Measurements from ENCODE around the gene E4F1. TPM values are rescaled to one million over a fixed set of nuclear protein-coding genes. Genes with fewer than 3 reads are reported as not detected.
A peak's percentile ranks its signal among the peaks of the same experiment; 100 is the strongest.
"Not testable (repeated sequence)": the region's sequence is repeated elsewhere in the genome, so short reads cannot be mapped to it uniquely, and the experiment has no call there.

Gene E4F1
- total RNA-seq, 1 experiment from 2014 or later: 44.7 TPM

GRCh38 chr16:2266887-2267286, 43.5 kb downstream of the E4F1 start:
- H3K36me3 ChIP-seq: peaks cover 57% of the 10 kb centered on the region
- H3K27ac ChIP-seq; H3K27me3 ChIP-seq (replicated peaks); H3K9me3 ChIP-seq (replicated peaks); DNase-seq (ENCODE audit: low read depth in 1 of 2, low spot score in 2 of 2): not testable (repeated sequence)
- peak overlapping the region; percentile 75 for H3K4me3 ChIP-seq
- peaks cover 14% of the 10 kb centered on the region for H3K4me1 ChIP-seq (replicated peaks)

GRCh38 chr16:2267505-2267912, 44.1 kb downstream of the E4F1 start:
- H3K4me1 ChIP-seq (replicated peaks): peaks cover 14% of the 10 kb centered on the region
- peak overlapping the region; percentile 75 for H3K4me3 ChIP-seq
- H3K27me3 ChIP-seq (replicated peaks); H3K9me3 ChIP-seq (replicated peaks): not testable (repeated sequence)
- peak in 1 of 2 experiments; percentile 98 for DNase-seq (ENCODE audit: low read depth in 1 of 2, low spot score in 2 of 2)
- peak overlapping the region; percentile 97 for H3K27ac ChIP-seq
- H3K36me3 ChIP-seq: peaks cover 50% of the 10 kb centered on the region

- Histone ChIP-seq H3K9me3 (replicated peaks) (0 out of 2 replicates have a peak, but pooled peaks cover 2% of the 10 kb centered on the region), H3K36me3 (peaks cover 45% of the 10 kb centered on the region), H3K27me3 (replicated peaks) (no peaks in the 10 kb centered on the region), H3K4me3 (peak within 1 kb of the TSS; percentile 75), H3K27ac (peak within 1 kb of the TSS; percentile 97), H3K4me1 (replicated peaks) (peaks cover 14% of the 10 kb centered on the region)
- peak; percentile 96 to 100 for DNase-seq (ENCODE audit: low read depth in 1 of 2, low spot score in 2 of 2)
Measured at GRCh38 chr16:2267913-2268666, 44.7 kb downstream of the E4F1 start, which contains the start of gene RNPS1. Gene RNPS1 (minus strand): TSS chr16:2268126. CDS start chr16:2264643, 3,483 bp downstream.

- H3K4me1 ChIP-seq (replicated peaks): peaks cover 14% of the 10 kb centered on the region
- DNase-seq (ENCODE audit: low read depth in 1 of 2, low spot score in 2 of 2): no peak
- H3K27me3 ChIP-seq (replicated peaks): 0 out of 2 replicates have a peak, but pooled peaks cover 2% of the 10 kb centered on the region
- H3K4me3 ChIP-seq: no peak overlapping the region
- no peak overlapping the region for H3K27ac ChIP-seq
- H3K9me3 ChIP-seq (replicated peaks): 0 out of 2 replicates have a peak, but pooled peaks cover 2% of the 10 kb centered on the region
- peaks cover 25% of the 10 kb centered on the region for H3K36me3 ChIP-seq
Measured at GRCh38 chr16:2270070-2270462, 46.7 kb downstream of the E4F1 start.

- H3K36me3 ChIP-seq: peaks cover 17% of the 10 kb centered on the region
- DNase-seq (ENCODE audit: low read depth in 1 of 2, low spot score in 2 of 2): no peak
- H3K4me3 ChIP-seq: no peak overlapping the region
- H3K4me1 ChIP-seq (replicated peaks): peaks cover 12% of the 10 kb centered on the region
- H3K27ac ChIP-seq: no peak overlapping the region
- 0 out of 2 replicates have a peak, but pooled peaks cover 2% of the 10 kb centered on the region for H3K9me3 ChIP-seq (replicated peaks)
- H3K27me3 ChIP-seq (replicated peaks): peaks cover 3% of the 10 kb centered on the region; the same call in 1 of the 2 replicates
Measured at GRCh38 chr16:2270588-2271470, 47.4 kb downstream of the E4F1 start.

GRCh38 chr16:2271848-2272461, 48.6 kb downstream of the E4F1 start:
- H3K36me3 ChIP-seq: peaks cover 10% of the 10 kb centered on the region
- H3K27ac ChIP-seq: no peak overlapping the region
- H3K9me3 ChIP-seq (replicated peaks): 0 out of 2 replicates have a peak, but pooled peaks cover 2% of the 10 kb centered on the region
- DNase-seq (ENCODE audit: low read depth in 1 of 2, low spot score in 2 of 2): no peak
- H3K4me1 ChIP-seq (replicated peaks): peaks cover 11% of the 10 kb centered on the region
- peaks cover 14% of the 10 kb centered on the region for H3K27me3 ChIP-seq (replicated peaks)
- H3K4me3 ChIP-seq: no peak overlapping the region

GRCh38 chr16:2273484-2273883, 50.1 kb downstream of the E4F1 start:
- no peak overlapping the region for H3K4me3 ChIP-seq
- no peak overlapping the region for H3K27ac ChIP-seq
- no peak for DNase-seq (ENCODE audit: low read depth in 1 of 2, low spot score in 2 of 2)
- peaks cover 25% of the 10 kb centered on the region for H3K27me3 ChIP-seq (replicated peaks)
- peaks cover 3% of the 10 kb centered on the region; the same call in 1 of the 2 replicates for H3K36me3 ChIP-seq
- H3K9me3 ChIP-seq (replicated peaks): 0 out of 2 replicates have a peak, but pooled peaks cover 1% of the 10 kb centered on the region
- H3K4me1 ChIP-seq (replicated peaks): peaks cover 11% of the 10 kb centered on the region

- Histone ChIP-seq H3K36me3 (no peaks in the 10 kb centered on the region; the same call in 1 of the 2 replicates), H3K27me3 (replicated peaks) (peaks cover 29% of the 10 kb centered on the region), H3K4me1 (replicated peaks) (peaks cover 11% of the 10 kb centered on the region), H3K4me3 (no peak overlapping the region), H3K27ac (no peak overlapping the region), H3K9me3 (replicated peaks) (no peaks in the 10 kb centered on the region)
- DNase-seq (ENCODE audit: low read depth in 1 of 2, low spot score in 2 of 2): no peak
Measured at GRCh38 chr16:2273931-2274330, 50.5 kb downstream of the E4F1 start.

GRCh38 chr16:2275476-2276367, 52.3 kb downstream of the E4F1 start:
- Histone ChIP-seq H3K27ac (no peak overlapping the region), H3K36me3 (no peaks in the 10 kb centered on the region; the same call in 1 of the 2 replicates), H3K9me3 (replicated peaks) (no peaks in the 10 kb centered on the region), H3K4me3 (no peak overlapping the region), H3K27me3 (replicated peaks) (peaks cover 45% of the 10 kb centered on the region), H3K4me1 (replicated peaks) (no peaks in the 10 kb centered on the region)
- no peak for DNase-seq (ENCODE audit: low read depth in 1 of 2, low spot score in 2 of 2)

GRCh38 chr16:2276368-2277195, 53.2 kb downstream of the E4F1 start:
- Histone ChIP-seq H3K36me3 (no peaks in the 10 kb centered on the region; the same call in 1 of the 2 replicates), H3K4me3 (no peak overlapping the region), H3K27me3 (replicated peaks) (peaks cover 54% of the 10 kb centered on the region), H3K27ac (no peak overlapping the region), H3K4me1 (replicated peaks) (no peaks in the 10 kb centered on the region), H3K9me3 (replicated peaks) (no peaks in the 10 kb centered on the region)
- DNase-seq (ENCODE audit: low read depth in 1 of 2, low spot score in 2 of 2): no peak

- Histone ChIP-seq H3K36me3 (no peaks in the 10 kb centered on the region), H3K4me1 (replicated peaks) (no peaks in the 10 kb centered on the region), H3K4me3 (no peak overlapping the region), H3K27ac (no peak overlapping the region), H3K9me3 (replicated peaks) (no peaks in the 10 kb centered on the region), H3K27me3 (replicated peaks) (peaks cover 62% of the 10 kb centered on the region)
- DNase-seq (ENCODE audit: low read depth in 1 of 2, low spot score in 2 of 2): no peak
Measured at GRCh38 chr16:2277466-2278271, 54.3 kb downstream of the E4F1 start.
